ENCODE results near the gene ITGB8.

The ITGB8 gene

DNA sequence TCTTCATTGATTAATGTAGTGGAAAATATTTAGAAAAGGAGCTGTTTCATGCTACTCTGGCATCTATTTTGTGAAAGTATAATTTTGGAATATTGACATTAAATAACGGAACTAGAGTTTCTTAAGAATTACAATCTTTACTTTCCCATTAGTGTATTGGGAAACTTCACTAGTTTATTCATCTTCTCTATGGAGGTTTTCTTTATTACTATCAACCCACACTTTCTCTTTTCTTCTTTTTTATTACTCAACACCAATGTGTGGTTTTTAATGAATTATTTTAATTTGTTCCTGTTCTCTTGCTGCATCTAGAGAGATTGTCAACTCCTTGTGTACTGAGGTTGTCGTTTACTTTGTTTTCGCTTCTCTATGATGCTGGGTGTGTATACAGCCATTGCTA is 20.4 kb upstream of the ITGB8 start:
- no peak for DNase-seq

DNA sequence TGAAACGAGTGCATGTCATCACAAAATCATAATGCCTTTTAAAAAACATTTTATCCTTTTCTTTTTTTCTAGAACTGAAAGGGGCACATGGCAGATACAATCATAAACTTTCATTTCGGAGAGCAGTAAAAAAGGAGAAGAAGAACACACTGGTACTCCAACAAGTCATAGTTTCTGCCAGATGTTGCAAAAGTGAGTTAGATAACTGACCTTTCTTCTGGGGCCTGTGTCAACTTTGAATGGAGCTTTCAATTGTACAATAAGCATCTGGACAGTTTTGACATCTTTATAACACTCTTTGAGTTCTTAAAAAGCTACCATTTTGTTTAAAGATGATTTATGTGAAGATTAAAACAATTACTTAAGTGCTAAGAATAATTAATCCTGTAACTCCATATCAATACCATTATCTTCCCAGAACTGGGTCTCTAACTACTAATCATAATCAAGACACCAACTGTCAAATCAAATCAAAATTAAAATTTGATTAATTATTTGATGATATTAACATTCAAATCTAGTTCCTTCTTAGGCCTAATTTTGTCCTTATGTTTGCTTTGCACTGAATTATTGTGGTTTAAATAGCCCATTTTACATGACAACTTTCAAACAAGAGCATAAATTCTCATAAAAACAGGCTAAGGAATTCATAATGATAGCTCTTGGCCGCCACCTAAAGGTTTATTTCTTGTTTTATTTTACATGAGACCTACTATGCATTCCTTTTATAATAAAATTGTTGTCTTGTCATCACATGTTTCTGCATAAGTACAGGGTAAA is 19.5 kb upstream of the ITGB8 start:
- no peak for DNase-seq

DNA sequence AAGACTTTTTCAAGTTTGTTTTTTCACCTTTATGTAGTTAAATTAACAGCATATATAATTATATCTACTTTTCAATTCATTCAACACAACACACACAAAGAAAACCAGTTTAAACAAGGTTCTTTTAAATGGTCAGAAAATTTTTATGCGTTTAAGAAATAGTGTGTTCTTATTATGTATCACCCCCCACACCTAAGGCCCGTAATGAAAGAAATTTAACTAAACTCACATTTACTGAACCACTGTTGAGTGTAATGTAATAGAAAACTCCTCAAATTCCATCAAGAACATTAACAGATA is 19.0 kb upstream of the ITGB8 start:
- no peak for DNase-seq

DNA sequence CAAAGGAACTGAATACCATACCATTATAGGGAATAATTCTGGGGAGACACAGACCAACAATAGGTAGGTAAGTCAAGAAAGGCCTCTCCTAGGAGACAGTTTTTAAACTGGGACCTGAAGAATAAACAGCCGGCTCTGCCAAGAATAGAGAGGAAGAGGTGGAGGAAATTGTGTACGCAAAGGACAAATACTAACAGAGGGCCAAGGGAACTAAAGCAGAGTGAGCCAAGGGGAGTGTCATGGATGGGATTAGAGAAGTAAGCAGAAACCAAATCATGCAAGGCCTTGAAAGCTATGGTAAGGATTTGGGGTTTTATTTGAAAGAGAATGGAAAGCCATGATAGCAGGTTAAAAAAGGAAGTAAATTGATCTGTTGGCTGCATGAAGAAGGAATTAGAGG is 18.1 kb upstream of the ITGB8 start:
- no peak for DNase-seq

DNA sequence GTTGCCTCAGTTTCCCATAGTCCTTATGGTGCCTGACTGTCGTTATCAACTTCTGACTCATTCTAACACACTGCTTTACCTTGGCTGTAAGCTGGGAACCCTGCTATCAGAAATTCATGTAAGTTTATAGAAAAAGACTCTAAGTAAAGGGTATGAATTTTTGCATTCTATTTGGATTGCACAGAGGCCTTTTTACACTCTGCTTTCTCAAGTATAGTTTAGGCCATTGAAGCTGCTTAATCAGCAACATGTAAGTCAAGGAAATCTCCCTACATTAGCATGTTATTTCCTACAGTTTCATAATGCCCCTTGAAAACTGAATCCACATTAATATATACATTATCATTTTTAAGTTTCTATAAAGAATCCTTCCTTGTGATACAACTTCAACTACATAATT is 17.1 kb upstream of the ITGB8 start:
- DNase-seq, result no peak

DNA sequence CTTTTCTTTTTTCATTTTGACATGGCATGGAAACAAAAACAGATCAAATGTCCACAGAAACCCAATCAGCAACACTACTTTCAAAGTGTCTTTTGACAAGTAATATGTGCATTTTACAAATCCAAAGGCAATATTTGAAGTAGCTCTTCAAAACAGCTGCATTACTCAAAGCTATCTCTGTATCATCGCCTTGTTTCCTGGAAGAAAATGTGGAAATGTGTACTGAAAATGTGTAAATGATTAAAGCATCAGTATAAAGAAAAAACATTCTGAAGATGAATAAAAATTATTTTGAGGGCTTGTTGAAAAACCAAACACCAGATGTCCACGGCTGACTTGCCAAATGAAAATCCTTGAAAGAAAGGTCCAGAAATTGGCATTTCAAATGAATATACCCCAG is 16.5 kb upstream of the ITGB8 start:
- no peak for DNase-seq

DNA sequence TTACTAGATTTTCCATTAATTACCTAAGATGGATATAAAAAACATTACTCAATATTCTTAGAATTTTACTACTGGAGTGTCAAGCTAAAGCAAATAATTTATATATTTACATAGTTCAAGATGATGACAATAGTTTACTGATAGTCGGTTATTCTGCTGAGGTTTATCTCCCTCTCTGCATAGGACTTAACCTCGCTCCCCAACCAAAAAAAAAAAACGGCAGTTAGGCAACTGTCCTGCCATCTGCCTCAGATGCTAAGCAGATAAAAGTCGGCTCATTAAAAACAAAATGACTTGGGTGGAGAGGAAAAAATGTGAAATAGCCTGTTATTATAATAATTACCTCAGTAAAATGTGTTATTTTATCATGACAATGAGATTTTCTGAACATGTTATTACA is 14.0 kb upstream of the ITGB8 start:
- no peak for DNase-seq

DNA sequence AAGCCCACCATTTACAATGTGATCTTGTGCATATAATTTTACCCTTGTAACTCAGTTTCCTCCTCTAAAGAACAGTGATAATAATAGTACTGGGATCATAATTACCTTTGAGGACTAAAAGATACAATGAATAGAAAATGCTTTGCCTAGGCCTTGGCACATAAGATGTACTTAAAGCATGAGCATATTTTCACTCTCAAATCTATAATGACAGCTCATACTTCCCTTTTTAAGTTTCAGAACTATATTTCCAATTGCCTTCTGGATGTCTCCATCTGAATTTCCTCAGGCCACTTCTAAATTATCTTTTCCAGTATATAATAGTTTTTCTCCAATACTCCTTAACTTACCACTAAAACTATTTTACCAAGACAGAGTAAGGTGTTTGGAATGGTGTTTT is 13.3 kb upstream of the ITGB8 start:
- DNase-seq, result no peak

DNA sequence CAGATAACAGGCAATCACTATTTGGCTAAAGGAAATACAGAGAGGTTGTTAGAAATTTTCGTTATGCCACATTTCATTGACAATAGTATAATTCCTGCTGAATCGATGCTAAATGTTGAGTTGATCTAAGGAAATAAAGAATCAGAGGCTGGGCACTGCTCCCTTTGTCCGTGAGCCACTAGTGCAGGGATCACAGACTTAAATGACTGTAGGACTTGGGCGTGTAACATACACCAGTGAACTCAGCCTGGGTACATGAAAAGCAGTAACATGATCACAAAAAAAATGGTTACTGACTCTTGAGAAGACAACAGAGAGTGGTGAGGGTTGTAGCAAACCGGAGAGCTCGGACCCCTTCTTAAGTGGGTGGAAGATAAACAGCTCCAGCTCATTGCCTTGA is 11.8 kb upstream of the ITGB8 start:
- no peak for DNase-seq

DNA sequence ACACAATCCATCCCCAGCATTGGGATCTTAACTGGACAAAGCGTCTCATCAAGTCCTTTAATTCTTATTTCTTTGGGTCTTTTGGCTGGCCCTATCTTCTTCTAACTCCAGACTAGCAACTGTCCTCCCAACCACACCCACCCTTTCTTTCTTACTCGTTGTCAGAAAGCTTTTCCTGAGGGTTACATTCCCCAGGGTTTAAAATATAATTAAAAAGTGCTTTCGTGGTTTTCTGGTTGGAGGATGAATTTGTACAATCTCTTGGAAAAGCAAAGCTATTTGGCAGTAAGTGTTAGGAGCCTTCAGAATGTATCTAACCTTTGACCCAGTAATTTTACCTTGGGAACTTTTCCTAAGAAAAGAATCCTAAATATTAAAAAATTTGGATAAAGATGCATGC is 10.4 kb upstream of the ITGB8 start:
- no peak for DNase-seq

DNA sequence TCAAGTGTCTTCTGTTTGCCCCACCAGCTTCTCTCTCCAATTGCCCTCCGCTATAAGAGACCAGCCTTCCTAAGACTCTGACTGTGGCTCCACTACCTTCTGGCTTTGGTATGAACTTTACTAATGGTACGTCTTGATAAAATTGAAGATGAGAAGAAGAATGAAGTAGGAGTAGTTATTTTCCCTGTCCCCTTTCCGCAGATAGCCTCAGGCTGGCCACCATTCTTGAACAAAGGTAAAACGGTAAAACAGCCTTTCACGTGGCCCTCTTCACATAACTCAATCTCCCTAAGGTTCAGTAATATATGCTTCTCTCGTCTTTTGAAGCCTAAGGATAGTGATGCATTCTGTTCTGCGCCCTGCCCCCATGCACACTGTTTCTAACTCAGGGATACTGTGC is 9.9 kb upstream of the ITGB8 start:
- DNase-seq, result no peak

DNA sequence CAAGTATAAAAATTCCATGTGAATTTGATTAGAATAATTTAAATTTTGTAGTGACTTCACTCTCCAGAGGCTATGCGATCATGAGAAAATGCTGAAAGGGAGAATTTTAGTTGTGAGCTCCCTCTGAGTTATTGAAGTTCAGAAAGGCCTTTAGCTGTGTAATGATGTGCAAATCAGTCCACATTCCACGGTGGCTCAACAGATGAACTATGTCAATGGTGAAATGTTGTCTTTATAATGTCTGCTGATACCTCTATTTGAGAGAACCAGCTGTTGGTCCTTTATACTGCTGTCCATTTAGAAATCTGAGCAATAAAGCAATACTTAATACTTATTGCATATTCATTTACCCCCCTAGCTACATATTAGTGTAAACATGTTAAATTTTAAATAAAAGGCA is 7.1 kb upstream of the ITGB8 start:
- no peak for DNase-seq

DNA sequence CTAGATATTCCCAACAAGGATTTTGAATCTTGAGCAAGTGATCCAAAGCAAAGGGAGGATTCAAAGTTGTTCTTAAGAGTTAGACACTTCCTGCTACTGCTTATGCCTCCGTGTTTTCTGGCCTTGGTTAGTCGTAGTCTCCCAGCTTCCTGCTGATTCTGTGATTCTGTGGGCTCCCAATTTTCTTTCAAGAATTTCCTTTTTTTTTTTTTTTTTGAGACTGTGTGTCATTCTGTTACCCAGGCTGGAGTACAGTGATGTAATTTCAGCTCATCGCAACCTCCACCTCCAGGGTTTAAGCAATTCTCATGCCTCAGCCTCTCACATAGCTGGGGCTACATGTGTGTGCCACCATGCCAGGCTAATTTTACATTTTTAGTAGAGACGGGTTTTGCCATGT is 4.4 kb upstream of the ITGB8 start:
- DNase-seq, result no peak

DNA sequence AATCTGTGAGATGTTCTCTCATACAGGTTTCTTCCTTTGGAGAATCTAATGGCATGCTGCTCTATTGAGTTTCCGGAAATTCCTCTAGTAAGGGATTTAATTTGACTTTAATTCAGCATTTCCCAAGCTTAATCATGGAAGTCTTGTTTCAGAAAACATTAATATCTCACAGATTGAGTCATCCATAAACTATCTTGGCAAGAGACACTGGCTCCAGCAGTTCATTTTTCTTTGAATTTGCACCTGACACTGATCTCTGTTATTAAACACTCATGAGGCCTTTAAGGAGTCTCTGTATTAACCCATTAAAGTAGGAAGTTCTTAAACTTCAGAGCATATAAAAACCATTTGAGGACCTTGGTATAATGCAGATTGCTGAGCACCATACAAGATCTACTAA is 3.6 kb upstream of the ITGB8 start:
- DNase-seq, result no peak

DNA sequence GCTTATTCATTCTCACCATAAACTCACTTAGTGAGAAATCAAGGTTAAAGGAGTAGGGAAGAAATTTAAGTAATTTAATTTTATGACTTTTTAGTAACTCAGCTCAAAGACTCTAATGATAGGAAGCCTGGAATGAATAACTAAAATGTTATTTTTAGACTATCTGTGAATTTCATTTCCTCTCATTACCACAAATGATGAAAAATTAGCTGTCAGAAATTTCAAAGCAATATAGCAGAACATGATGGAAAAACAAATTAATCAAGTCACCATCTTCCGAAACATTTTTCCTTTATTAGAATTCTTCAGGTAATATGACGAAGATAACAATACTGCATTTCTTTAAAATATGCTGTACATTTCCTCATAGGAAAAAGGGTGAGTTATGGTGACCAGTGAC is 2.7 kb upstream of the ITGB8 start:
- no peak for DNase-seq

DNA sequence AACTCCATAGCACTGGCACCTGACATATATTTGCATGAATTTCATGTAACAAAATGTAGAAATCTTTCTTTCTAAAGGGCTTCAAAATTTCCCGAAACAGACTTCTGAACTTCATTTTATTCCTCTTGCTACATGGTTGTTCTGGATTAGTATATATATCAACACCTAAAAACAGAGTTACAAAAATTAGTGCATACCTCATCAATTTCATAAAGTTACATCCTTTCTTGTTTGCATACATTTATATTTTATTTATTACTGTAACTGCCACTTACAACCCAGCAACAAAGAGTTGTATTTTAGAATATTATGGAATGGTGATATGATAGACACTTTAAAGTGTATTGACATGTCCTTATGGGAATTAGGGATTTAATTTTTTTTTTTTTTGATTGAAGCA is 2.0 kb upstream of the ITGB8 start:
- DNase-seq, result no peak

DNA sequence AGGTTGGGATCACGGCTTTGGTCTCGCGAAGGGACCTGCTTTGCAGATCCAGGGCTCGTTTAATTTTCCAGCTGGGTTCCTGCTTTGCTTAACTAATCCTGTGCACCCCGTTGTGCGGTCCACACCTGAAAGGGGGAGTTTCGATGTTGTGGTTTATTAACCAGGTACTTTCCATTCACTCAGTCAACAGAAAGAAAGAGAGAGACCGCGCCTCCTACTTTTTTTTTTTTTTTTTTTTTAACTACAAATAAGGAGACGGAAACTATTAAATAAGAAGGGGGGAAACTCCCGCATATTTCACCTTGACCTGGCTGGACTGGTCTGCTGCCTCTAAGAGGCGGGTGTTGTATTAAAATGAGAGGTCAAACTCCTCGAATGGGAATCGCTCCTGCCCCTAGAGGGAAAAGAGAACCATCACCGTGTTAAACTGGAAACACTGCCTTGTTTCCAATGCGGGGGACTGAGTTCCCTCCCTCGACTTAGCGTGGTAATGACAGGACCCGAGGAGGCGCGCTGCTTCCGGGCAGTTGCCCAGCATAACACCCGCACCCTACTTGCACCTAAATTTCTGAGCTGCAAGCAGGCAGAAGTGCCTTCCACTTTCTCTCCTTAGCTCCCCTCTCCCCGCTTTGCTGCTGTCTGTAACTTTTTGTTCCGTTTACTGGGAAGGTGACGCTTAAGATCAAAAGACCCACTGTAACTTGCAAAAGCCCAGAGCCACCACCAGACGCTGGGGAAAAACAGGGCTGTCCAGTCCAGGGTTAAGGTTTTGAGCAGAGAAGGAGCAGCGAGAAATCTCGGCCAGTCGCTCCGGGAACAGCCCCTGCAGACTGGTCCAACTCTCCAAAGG is 1.1 kb upstream of the ITGB8 start:
- DNase-seq, result no peak

DNA sequence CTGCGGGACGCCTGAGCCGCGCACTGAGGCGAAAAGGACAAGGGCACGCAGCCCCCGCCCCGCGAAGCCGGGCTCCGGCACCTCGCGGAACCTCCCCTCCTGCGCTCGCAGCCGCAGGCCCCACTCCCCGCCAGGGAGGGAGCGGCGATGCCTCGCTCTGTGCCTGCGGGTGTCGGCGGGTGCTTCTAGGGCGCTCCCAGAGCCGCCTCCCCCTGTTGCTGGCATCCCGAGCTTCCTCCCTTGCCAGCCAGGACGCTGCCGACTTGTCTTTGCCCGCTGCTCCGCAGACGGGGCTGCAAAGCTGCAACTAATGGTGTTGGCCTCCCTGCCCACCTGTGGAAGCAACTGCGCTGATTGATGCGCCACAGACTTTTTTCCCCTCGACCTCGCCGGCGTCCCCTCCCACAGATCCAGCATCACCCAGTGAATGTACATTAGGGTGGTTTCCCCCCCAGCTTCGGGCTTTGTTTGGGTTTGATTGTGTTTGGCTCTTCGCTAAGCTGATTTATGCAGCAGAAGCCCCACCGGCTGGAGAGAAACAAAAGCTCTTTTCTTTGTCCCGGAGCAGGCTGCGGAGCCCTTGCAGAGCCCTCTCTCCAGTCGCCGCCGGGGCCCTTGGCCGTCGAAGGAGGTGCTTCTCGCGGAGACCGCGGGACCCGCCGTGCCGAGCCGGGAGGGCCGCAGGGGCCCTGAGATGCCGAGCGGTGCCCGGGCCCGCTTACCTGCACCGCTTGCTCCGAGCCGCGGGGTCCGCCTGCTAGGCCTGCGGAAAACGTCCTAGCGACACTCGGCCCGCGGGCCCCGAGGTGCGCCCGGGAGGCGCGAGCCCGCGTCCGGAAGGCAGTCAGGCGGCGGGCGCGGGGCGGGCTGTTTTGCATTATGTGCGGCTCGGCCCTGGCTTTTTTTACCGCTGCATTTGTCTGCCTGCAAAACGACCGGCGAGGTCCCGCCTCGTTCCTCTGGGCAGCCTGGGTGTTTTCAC is 519 bp downstream of the ITGB8 start:
- DNase-seq, result no peak

DNA sequence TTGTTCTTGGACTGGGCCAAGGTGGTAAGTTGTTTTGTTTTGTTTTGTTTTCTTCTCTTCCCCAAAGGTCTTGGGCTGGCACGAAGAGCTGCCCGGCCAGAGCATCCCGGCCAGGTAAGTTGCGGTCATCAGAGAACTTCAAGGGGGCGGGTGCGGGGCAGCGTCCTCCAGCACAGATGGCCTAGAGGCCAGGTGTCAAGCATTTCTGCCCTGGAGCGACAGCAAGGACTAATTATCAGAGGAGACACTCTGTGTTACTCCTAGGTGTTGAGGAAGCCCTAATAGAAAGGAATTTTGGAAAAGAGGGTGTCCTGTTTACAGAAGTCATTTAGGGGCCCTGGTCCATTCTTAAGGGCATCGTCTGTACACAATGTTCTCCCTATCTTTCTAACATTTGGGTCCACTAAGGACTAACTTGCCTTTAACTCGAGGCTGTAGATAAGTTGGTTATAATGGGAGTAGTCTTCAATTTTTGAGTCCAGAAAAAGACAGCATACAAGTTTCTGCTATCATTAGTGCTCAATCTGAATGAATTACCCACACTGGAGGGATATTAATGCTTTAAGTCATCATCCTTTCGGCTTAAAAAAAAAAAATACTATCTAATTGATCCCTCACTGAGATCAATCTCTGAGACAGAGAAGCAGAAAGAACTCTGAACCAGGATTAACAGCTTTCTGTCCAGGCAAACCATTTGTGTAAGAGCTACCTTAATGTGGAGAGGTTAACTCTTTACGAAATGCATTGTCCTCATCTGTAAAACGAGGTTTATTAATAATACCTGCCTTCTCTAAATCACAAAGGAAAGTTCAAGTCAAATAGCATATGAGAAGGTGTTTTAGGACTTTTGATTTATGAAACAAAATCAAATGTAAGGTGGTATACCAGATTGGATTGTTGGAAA is 1.5 kb downstream of the ITGB8 start:
- no peak for DNase-seq

DNA sequence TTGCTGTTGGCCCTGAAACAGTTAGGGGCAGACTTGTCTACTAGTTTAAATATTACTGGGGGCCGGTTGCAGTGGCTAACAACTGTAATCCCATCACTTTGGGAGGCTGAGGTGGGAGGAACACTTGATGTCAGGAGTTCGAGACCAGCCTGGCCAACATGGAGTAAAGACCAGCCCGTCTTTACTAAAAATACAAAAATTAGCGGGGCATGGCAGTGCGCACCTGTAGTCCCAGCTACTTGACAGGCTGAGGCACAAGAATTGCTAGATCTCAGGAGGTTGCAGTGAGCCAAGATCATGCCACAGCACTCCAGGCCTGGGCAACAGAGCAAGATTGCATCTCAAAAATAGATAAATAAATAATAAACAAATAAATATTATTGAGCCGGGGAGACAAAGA is 7.6 kb downstream of the ITGB8 start:
- no peak for DNase-seq

DNA sequence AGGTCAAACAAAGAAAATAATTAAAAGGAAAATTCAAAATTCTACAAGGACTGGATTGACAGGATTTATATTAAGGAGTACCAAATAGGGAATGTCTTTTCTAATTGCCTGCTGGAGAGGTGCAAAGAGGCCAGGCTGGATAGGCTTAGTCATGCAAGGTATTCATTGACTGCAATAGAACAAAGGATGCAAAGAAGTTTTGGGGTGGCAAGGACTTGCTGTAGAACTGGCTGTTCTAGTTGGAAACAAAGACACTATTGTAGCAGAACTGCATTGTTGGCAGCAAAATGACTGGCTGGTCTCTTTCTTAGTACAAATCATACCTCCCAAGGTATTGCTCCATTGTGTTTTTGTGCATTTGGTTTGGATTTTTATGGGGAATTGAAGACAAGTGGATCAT is 10.1 kb downstream of the ITGB8 start:
- DNase-seq, result no peak

DNA sequence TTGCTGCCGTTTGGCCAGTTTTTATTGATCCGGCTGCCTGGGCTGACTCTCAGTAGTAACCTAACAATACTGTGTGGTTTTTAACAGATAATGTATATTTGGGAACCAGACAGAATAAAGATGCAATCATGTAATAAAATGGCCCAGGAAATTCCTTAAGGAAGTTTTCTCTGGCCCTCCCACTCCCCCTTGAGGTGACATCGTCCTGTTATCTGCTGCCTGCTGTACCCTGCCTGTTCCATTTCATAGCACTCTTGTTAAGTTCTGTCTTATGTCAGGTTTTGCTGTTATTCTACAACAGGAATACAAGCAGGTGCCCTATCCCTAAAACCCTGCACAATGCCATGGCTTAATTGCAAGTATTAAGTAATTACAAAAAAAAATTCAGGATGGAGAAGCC is 12.5 kb downstream of the ITGB8 start:
- no peak for DNase-seq

DNA sequence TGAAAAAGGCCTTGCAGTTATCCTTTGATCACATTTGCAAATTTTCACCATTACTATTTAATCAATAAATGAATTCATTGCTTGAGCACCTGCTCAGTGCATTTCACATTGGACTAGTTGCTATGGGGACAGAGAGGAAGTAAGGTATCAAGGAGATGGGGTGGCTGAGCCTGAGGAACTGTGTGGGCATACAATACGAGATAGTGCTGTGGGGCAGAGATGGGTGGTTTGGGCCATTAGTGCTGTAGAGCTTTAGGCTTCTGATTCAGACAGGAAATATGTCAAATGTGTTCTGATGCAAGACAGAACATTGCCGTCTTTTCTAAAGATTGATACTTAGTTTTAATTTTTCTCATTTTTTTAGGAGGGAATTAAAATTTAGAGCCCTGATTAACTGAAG is 13.2 kb downstream of the ITGB8 start:
- DNase-seq, result no peak

Measured in CD4-positive, alpha-beta T cell treated with Interleukin-4 for 4 hours (primary cell).